Measurements from ENCODE around the gene RBP3.

Gene RBP3

DNA sequence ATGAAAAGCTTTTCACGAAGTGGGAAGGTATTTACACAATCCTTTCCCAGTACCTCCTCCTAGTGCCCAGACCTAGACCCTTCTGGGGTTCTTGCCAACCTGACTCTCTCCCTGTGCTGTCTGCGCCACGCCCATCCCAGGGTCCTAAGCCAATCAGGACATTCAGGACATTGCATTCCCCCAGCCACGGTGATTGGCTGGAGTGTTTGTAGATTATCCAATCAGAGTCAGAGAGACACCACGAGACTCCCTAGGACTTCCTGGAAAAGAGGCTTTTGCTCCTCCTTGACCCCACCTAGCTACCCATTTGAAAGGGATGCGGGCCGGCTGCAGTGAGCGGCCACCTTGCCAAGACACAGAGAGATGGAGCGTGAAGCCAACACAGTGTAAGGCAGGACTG is 29.5 kb upstream of the RBP3 start:
- DNase-seq (ENCODE audit: low read depth in 3 of 3), result no peak

DNA sequence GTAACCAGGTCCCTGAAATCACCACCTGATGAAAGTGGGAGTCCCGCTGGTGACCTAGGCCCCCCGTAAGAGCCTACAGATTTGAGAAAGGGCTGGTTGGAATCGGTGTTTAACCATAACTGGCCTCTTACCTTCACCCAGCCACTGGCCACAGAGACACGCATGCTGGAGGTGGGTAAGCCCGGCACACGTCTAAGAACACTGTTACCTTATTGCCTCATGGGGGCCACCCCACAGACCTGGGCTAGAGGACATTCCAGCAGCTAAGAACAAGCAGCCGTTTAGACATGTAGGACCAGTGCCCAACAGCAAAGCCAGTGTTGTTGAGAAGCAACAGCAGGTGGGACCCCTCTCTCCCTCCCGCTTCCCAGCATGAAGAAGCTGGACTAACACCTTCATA is 28.4 kb upstream of the RBP3 start:
- DNase-seq (ENCODE audit: low read depth in 3 of 3), result no peak

DNA sequence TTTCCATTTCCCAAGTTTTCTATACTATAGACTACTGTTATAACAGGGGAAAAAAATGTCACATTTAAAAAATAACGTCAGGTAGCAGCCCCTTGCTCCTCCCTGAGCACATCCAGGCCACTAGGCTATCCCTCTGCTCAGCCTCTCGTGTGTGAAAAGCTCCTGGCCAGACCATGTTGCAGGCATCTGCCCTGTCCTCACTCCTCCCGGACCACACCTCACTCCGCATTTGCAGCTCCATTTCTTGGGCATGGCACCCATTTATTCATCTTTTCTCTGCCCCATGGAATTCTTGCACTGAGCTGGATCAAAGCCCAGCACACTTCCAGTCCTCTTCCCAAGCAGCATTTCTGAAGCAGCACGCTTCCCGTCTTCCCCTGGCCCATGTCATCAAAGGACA is 27.4 kb upstream of the RBP3 start:
- no peak for DNase-seq (ENCODE audit: low read depth in 3 of 3)

DNA sequence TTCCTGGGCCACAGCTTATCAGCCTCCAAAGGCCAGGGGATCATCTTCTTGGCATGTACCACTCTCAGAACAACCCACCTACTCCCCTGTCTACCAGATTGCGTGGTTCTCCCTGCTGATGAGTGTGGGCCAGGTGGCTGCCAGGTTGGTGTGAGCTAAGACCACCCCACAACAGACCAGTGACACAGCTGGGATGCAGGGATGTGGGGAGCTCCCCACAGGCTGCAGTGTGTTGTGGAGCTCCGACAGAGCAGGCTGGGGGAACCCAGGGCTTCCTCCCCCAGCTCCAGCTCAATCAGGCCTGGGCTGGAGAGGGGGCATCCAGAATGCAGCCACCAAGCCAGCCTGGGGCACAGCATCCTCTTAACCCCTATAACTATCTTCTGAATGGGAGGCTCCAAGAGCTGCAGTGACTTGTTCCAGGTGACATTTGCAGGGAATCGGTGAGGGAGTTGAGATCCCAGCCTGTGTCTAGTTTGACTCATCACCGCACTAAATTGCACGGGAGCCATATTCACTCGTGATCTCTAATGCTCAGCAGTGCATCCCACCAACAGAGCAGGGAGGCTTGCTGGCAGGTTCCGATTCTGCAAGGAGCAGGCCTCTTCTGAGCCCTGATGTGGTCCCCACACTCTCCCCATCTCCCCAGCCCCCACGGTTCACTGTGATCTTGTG is 26.5 kb upstream of the RBP3 start:
- no peak for DNase-seq (ENCODE audit: low read depth in 3 of 3)

DNA sequence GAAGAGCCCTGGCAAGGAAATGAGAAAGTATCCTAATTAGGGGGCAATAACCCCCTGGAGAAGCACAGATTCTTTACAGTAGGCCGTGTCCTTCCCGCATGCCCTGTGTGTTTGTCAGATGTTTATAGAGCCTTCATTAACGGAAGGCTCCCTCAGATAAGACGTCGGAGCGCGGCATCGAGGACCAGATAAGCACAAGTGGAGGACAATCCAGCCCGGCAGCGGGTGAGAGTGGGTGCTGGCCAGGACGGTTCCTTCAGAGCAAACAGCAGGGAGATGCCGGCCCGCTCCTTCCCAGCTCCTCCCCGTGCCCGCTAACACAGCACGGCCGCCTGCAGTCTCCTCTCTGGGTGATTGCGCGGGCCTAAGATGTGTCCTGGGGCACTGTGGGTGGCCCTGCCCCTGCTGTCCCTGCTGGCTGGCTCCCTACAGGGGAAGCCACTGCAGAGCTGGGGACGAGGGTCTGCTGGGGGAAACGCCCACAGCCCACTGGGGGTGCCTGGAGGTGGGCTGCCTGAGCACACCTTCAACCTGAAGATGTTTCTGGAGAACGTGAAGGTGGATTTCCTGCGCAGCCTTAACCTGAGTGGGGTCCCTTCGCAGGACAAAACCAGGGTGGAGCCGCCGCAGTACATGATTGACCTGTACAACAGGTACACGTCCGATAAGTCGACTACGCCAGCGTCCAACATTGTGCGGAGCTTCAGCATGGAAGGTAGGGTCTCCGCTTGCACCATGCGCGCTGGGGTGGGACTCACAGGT is 25.7 kb upstream of the RBP3 start, which contains the start of gene GDF2:
Gene GDF2, plus strand, starts transcription at position 155 of the 762 bp plus-strand sequence. Its CDS starts 215 bp downstream, at position 370.
- no peak for DNase-seq (ENCODE audit: low read depth in 3 of 3)

DNA sequence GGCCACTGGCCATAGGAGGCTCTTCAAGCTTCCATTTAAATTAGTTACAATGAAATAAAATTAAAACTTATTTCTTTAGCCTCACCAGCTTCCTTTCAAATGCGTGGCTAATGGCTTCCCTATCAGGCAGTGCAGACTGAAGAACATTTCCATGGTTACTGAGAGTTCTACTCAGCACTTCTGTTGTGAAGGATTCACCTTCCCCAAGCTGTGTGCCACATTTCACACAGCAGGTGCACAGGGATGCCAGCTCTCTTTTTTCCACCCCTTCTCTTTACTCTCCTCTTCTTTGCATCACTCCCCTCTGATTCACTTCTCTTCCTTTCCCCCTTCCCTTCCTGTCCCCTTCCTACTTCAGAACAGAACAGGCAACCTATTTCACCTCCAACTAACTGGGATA is 25.1 kb upstream of the RBP3 start:
- DNase-seq (ENCODE audit: low read depth in 3 of 3), result no peak

DNA sequence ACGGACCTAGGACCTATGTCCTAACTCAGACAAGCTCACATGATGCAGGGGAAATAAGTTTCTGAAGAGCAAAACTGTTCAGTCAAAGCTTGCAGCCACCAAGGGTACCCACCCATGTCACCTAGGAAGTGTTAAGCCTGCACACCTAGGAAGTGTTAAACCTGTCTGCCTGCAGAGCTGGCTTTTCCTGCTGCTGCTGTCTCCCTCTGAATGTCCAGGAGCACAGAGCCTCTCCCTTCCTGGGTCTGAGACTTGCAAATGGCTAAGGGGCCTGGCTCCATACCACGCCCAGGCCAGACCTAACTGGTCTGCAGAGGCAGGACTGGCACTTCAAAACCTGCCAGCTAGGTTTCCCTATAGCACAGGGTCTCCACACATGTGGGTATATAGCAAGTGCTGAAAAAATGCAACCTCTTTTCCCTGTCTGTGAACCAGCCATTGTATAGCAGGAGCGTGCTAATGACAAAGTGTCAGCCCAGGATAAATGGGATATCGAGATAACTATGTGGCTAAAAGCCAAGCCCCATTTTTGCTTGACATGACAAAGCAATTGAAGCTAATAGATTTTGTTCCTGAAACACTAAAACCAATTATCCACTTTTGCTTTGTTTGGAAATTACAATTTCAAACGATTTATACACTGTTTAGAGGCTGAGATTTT is 24.4 kb upstream of the RBP3 start:
- no peak for DNase-seq (ENCODE audit: low read depth in 3 of 3)

DNA sequence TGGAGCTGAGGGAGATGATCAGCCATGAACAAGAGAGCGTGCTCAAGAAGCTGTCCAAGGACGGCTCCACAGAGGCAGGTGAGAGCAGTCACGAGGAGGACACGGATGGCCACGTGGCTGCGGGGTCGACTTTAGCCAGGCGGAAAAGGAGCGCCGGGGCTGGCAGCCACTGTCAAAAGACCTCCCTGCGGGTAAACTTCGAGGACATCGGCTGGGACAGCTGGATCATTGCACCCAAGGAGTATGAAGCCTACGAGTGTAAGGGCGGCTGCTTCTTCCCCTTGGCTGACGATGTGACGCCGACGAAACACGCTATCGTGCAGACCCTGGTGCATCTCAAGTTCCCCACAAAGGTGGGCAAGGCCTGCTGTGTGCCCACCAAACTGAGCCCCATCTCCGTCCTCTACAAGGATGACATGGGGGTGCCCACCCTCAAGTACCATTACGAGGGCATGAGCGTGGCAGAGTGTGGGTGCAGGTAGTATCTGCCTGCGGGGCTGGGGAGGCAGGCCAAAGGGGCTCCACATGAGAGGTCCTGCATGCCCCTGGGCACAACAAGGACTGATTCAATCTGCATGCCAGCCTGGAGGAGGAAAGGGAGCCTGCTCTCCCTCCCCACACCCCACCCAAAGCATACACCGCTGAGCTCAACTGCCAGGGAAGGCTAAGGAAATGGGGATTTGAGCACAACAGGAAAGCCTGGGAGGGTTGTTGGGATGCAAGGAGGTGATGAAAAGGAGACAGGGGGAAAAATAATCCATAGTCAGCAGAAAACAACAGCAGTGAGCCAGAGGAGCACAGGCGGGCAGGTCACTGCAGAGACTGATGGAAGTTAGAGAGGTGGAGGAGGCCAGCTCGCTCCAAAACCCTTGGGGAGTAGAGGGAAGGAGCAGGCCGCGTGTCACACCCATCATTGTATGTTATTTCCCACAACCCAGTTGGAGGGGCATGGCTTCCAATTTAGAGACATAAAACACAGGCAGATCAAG is 22.6 kb upstream of the RBP3 start:
- DNase-seq (ENCODE audit: low read depth in 3 of 3), result no peak

DNA sequence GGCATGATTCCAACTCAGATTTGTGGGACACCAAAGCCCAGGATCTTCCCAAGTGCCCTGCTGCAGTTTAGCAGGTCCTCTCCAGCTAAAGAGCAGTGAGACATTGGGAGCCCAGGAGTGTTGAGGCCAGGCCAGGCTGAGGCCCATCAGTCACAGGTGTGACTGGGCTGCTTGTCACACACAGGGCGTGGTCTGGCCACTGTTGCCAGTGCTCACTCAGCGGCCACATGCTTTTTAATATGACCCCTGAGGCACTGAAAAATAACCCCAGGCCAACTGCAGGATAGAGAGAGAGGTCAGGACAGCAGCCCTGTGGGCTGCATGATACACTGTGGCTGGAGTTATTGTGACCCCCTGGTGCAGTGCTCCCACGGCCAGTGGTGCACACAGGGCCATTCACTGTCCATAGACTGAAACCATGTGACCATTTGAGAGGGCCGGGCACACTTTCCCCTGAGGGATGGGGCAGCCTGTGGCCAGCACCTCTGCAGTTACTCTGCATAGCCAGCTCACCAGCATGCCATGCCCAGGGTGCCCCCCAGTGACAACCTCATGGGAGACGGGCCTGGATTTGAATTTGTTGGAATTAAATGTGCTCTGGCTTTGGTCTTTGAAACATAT is 21.7 kb upstream of the RBP3 start:
- no peak for DNase-seq (ENCODE audit: low read depth in 3 of 3)

DNA sequence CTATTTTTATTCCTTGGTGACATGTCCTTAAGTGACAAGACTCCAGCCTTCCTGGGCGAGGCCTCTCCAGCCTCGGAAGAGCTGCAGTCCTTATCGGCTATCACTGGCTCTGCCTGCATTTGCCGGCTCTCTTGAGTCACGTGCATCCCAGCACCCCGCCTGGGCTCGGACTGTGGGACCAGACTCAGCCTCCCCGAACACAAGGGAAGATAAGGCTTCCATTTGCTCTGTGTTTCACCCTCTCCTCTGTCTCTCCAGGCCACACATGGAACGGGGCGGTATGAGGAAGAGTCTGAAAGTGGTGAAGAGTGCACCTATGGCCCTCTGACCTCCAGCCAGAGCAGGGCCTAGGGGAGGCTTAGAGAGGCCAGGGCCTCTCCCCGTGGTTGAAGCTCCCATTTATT is 21.2 kb upstream of the RBP3 start:
- DNase-seq (ENCODE audit: low read depth in 3 of 3), result no peak

DNA sequence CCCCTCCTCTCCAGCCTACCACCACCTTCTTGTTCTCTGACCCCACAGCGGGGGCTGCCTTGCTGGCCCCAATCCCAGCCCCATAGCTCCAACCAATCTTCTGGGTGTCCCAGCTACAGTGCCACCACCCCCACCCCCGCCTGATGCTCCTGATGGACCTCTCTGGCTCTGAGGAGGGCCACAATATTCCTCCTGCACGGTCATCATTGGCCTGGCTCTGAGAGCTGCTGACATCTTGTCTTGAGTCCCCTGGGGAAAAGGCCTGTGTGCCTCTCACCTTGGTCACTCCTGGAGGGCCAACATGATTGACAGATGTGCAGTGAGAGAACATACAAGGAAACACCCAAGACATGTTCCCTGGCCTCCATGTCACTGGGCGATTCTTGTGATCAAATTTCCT is 18.3 kb upstream of the RBP3 start:
- DNase-seq (ENCODE audit: low read depth in 3 of 3), result no peak

DNA sequence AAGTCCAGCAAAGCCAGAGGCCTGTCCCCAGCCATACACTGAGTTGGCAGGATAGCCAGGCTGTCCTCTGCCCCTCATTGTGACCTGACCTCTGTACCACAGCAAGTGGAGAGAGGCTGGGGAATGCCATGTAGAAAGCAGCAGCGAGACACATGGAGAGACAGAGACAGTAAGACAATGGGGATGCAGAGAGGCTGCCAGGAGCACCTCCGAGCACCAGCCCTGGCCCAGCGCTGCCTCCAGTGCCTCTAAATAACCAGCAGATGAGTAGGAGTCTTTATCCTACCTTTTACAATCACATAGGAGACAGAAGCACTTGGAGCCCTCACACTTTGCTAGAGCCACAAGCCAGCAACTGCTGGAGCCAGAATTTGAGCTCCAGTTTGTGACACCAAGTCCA is 17.8 kb upstream of the RBP3 start:
- DNase-seq (ENCODE audit: low read depth in 3 of 3), result no peak

DNA sequence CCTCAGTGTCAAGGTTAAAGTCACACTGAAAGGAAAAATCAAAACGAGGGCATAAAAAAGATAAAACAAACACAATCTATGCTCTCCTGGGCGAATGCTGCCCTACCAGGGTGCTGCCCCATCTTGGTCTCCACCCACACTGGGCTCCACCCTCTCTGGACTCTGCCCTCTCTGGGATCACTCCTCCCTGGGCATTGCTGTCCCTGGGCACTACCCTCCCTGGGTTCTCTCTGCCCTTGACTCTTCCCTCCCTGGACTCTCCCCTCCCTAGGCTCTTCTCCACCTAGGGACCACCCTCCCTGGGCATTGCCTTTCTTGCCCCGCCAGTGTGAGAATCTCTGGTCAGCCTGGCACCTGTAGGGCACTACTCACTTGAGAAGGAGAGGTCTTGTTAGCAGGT is 17.4 kb upstream of the RBP3 start:
- no peak for DNase-seq (ENCODE audit: low read depth in 3 of 3)

DNA sequence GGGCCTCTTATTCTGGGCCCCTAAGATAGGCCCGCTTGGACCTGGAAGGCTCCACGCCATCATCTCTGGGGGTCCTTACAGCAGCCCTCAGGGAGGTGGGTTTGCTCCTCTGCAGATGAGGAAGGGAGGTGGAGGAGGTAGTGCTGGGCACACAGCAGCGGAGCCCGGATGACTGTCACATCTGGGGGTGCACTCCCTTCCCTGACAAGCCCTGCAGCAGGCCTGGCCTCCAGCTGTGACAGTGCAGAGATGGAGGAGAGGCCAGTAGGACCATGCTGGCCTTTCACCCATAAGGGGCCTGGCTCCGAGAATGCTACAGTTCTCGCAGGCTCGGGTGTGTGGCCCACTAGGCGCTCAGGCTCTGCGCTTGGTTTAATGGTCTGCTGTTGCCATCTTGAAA is 16.7 kb upstream of the RBP3 start:
- no peak for DNase-seq (ENCODE audit: low read depth in 3 of 3)

DNA sequence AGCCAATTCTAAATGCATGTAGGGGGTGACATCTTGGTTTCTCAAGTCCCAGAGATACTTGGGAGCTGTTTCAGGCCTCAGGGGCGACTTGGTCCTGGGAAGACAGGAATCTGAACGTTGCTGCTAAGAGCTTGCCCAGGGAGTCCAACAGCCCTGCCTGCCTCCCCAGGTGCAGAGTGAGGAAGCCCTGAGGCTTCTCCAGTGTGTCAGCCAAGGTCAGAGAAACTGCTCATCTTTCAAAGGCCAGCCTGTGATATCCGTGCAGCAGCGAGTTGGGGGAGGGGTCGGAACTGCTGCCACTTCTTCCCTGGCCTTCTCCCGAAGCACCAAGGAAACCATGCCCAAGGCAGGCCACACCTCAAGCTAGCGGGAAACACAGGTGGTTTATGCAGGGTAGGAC is 16.2 kb upstream of the RBP3 start:
- no peak for DNase-seq (ENCODE audit: low read depth in 3 of 3)

DNA sequence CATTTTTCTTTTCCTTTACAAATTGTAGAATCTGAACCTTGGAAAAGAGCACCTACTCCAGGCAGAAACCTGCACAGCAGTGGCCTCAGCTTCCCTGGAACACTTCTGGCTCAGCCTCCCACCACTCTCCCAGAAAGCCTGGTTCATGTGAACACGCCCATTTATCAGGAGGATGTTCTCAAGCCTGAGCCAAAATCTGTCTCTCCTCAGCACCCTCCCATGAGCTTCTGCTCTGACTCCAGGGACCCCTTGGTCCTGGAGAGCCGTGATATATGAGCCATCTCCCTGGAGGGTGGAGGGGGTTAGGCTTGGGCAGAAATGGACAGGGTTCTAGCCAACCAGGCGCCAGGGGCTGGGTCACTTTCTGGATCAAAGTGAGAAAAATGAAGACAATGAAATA is 15.8 kb upstream of the RBP3 start:
- no peak for DNase-seq (ENCODE audit: low read depth in 3 of 3)

DNA sequence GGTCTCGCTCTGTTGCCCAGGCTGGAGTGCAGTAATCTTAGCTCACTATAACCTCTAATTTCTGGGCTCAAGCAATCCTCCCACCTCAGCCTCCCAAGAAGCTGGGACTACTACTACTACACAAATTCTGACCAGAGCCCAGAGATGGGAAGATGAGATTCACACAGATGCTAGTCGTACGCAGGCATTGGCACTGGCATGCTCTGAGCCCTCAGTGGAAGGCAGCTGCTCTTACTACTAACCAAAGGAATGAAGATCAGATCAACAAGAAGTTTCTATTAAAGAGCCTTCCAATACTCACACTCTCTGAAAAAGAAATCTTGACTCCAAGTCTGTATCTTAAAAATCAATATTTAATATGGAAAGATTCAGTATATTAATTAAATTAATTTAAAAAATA is 15.2 kb upstream of the RBP3 start:
- DNase-seq (ENCODE audit: low read depth in 3 of 3), result no peak

DNA sequence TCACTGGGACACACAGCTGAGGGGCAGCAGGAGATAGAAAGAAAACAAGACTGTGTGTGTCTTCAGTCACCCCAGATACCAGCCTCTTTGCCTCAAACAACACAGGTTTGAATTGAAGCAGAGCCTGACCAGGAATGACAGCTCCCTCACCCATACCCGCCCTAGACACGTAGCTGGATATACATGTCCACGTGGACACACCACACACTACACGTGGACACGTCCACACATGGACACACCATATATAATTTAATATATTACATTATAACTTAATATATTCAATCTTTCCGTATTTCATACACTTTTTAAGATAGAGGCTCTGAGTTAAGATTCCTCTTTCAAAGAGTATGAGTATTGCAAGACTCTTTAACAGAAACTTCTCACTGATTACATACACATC is 14.6 kb upstream of the RBP3 start:
- DNase-seq (ENCODE audit: low read depth in 3 of 3), result no peak

DNA sequence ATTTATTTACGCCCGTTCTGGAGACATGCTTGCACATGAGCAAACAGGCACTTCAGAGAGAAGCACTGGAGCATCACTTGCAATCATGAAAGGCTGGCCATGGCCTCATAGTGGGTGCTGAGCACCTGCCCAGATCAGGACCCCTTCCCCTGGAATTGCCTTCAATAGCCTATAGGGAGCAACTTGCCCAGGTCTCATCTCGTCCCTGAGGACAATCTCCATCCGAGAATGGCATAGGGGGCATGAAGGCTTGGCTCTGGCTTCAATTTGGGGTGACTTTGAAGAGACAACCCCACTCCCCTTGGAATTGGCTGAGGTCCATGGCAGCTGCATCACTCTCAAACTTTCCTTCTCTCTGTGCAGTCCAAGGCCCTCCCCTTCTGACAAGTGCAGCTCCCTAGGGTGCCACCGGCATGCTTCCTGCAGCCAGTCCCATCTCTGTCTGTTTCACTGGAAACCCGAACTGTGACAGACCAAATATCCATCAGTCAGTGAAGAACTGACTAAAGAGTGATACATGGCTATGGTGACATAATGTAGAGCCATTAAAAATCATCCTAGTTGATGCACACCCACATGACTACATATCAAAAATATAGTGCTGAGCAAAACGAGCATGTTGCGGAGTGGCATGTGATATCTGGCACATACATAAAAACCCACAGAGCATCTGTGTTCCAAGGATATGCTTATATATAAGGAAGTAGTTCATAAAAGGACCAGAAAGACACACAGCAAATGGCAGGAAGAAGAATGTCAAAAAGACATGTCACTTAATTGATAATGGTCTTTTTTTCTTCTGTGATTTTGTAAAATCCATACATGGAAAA is 13.5 kb upstream of the RBP3 start:
- DNase-seq (ENCODE audit: low read depth in 3 of 3), result no peak

DNA sequence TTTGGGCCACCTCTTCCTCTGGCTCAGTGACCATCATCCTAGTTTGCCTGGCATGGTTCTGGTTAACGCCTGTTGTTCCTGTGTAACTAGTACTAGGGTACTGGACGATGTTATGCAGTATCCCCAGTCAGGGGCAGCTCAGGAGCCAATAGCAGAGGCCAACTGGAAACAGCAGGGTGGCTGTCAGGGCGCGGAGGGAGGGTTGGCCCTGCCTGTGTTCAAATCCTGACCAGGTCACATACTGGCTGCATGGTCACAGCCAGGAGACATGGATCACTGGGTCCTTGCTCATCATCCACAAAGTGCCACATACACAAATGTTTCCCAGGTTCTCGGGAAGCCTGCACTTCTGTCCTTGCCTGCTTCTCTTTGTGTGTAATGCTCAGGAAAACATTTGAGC is 12.3 kb upstream of the RBP3 start:
- DNase-seq (ENCODE audit: low read depth in 3 of 3), result no peak

Measured in stimulated activated CD4-positive, alpha-beta T cell treated with anti-CD3 and anti-CD28 coated beads, TNF-alpha, amount 100 ng/mL, for 48 hours (primary cell).